ENCODE results near the gene POU6F2.

DNA sequence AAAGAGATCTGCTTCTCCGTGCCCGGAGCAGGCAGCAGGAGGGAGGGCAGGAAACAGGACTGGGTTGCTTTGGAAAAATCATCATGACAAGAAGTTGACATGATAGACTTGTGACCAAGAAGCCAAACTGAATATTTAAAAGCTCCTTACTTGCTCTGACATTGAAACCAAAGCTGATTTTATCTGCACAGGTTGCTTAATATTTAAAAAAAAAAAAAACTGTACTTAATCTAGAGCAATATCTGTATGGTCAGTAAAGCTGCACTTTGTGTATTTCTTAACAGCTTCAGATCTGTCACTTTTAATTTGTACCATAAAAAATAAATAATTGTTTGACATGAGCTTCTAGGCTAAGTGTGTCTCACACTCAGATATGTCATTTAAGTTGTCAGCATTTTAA is 490.6 kb downstream of the POU6F2 start:
- no peak for TF ChIP-seq POLR2A (IDR thresholded peaks at IDR 0.05)
- TF ChIP-seq, protein P1, sequence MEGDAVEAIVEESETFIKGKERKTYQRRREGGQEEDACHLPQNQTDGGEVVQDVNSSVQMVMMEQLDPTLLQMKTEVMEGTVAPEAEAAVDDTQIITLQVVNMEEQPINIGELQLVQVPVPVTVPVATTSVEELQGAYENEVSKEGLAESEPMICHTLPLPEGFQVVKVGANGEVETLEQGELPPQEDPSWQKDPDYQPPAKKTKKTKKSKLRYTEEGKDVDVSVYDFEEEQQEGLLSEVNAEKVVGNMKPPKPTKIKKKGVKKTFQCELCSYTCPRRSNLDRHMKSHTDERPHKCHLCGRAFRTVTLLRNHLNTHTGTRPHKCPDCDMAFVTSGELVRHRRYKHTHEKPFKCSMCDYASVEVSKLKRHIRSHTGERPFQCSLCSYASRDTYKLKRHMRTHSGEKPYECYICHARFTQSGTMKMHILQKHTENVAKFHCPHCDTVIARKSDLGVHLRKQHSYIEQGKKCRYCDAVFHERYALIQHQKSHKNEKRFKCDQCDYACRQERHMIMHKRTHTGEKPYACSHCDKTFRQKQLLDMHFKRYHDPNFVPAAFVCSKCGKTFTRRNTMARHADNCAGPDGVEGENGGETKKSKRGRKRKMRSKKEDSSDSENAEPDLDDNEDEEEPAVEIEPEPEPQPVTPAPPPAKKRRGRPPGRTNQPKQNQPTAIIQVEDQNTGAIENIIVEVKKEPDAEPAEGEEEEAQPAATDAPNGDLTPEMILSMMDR (IDR thresholded peaks at IDR 0.05), result no peak

Measured in right lobe of liver (tissue), 4 donors.